NK-92 treated with Interleukin-12 subunit alpha and Interleukin-12 subunit beta, amount 100 ng/mL, for 24 hours (cell line): Measurements from ENCODE around the gene NUDT3.
"Not testable (repeated sequence)": the region's sequence is repeated elsewhere in the genome, so short reads cannot be mapped to it uniquely, and the experiment has no call there.

ENCODE experiments used
- DNase-seq: peaks from one replicate; lab custom pipeline; 2025; lab: John Stamatoyannopoulos, UW

Gene NUDT3

GRCh38 chr6:34370361-34370760 lies 22.1 kb downstream of the NUDT3 start:
- no peak for DNase-seq

GRCh38 chr6:34369385-34369784 lies 23.1 kb downstream of the NUDT3 start:
- DNase-seq = no peak

- DNase-seq = no peak
These were observed 25.9 kb downstream of the NUDT3 start for GRCh38 chr6:34366639-34366921.

GRCh38 chr6:34365781-34366638 lies 26.5 kb downstream of the NUDT3 start:
- DNase-seq = not testable (repeated sequence)

GRCh38 chr6:34363681-34364075 lies 28.8 kb downstream of the NUDT3 start:
- not testable (repeated sequence) for DNase-seq

- no peak for DNase-seq
These were observed 29.4 kb downstream of the NUDT3 start for GRCh38 chr6:34362909-34363680.

- DNase-seq = no peak
These were observed 30.3 kb downstream of the NUDT3 start for GRCh38 chr6:34362176-34362575.

- no peak for DNase-seq
These were observed 31.9 kb downstream of the NUDT3 start for GRCh38 chr6:34360556-34360955.

GRCh38 chr6:34359418-34360158 lies 32.9 kb downstream of the NUDT3 start:
- DNase-seq = no peak

- DNase-seq = no peak
These were observed 34.0 kb downstream of the NUDT3 start for GRCh38 chr6:34358389-34358905.

- no peak for DNase-seq
These were observed 34.5 kb downstream of the NUDT3 start for GRCh38 chr6:34357937-34358336.

- DNase-seq = no peak
These were observed 36.6 kb downstream of the NUDT3 start for GRCh38 chr6:34355889-34356288.

- DNase-seq = not testable (repeated sequence)
These were observed 38.2 kb downstream of the NUDT3 start for GRCh38 chr6:34354230-34354629.

GRCh38 chr6:34353530-34353929 lies 38.9 kb downstream of the NUDT3 start:
- DNase-seq = not testable (repeated sequence)

- DNase-seq = no peak
These were observed 40.0 kb downstream of the NUDT3 start for GRCh38 chr6:34352305-34352937.

- DNase-seq = no peak
These were observed 41.6 kb downstream of the NUDT3 start for GRCh38 chr6:34350934-34351217.

- no peak for DNase-seq
These were observed 42.1 kb downstream of the NUDT3 start for GRCh38 chr6:34350137-34350933.

- DNase-seq = no peak
These were observed 43.3 kb downstream of the NUDT3 start for GRCh38 chr6:34349211-34349610.

GRCh38 chr6:34347303-34347702 lies 45.2 kb downstream of the NUDT3 start:
- no peak for DNase-seq

- no peak for DNase-seq
These were observed 46.0 kb downstream of the NUDT3 start for GRCh38 chr6:34346175-34347119.
